ENCODE results near the gene TMPRSS11A. TPM values are rescaled to one million over a fixed set of nuclear protein-coding genes. Genes with fewer than 3 reads are reported as not detected.

Gene TMPRSS11A
- total and polyA plus RNA-seq, 2 of the 8 experiments (the other 6 are each of a cell fraction or from before 2014, with no cell fraction given), result not detected

- Histone ChIP-seq H3K4me1 (replicated peaks in 1 of 4; ENCODE audit: control insufficient read depth in 3 of 4, insufficient read depth in 4 of 4, low read length in 3 of 4) (no peaks in the 10 kb centered on the region), H2BK12ac (ENCODE audit: low read depth, low read length) (no peak overlapping the region), H3K79me1 (ENCODE audit: low read depth, low read length) (no peaks in the 10 kb centered on the region), H2AFZ (ENCODE audit: low read length) (no peak overlapping the region), H3K18ac (ENCODE audit: extremely low read depth, low read length) (no peak overlapping the region), H3K9ac (replicated peaks in 1 of 4; ENCODE audit: extremely low read depth in 1 of 4, low read depth in 3 of 4, low read length in 3 of 4) (no peak overlapping the region), H4K5ac (ENCODE audit: insufficient read length, low read depth, low read length) (no peak overlapping the region), H3K4ac (replicated peaks; ENCODE audit: insufficient read length, low read depth, low read length) (no peak overlapping the region), H3K23me2 (ENCODE audit: low read depth, low read length) (no peaks in the 10 kb centered on the region), H2AK5ac (ENCODE audit: low read depth, low read length) (no peak overlapping the region), H2BK120ac (replicated peaks; ENCODE audit: low read depth, low read length) (no peak overlapping the region), H2BK15ac (ENCODE audit: low read length) (no peak overlapping the region), H3K27me3 (replicated peaks in 1 of 4; ENCODE audit: control insufficient read depth in 3 of 4, extremely low read depth in 1 of 4, insufficient read depth in 3 of 4, low read length in 3 of 4) (no peaks in the 10 kb centered on the region), H2BK5ac (ENCODE audit: low read depth, low read length) (no peak overlapping the region), H3K36me3 (ENCODE audit: control insufficient read depth in 2 of 4, insufficient read depth in 4 of 4, low read length in 3 of 4) (no peaks in the 10 kb centered on the region), H3K9me3 (ENCODE audit: insufficient read depth in 2 of 2, low read depth in 1 of 2, low read length in 1 of 2) (no peaks in the 10 kb centered on the region), H4K20me1 (replicated peaks in 1 of 2; ENCODE audit: control insufficient read depth in 1 of 2, insufficient read depth in 2 of 2, low read length in 2 of 2) (no peaks in the 10 kb centered on the region), H3K4me2 (ENCODE audit: insufficient read depth in 1 of 2, low read depth in 2 of 2, low read length in 2 of 2) (no peak overlapping the region), H3K56ac (replicated peaks; ENCODE audit: insufficient read length, low read depth, low read length) (no peak overlapping the region), H3K27ac (ENCODE audit: low read depth, low read length) (no peak overlapping the region), H3K79me2 (ENCODE audit: control insufficient read depth in 1 of 2, insufficient read depth in 2 of 2, low read length in 2 of 2) (no peaks in the 10 kb centered on the region), H2BK20ac (ENCODE audit: low read length) (no peak overlapping the region), H4K91ac (replicated peaks; ENCODE audit: insufficient read length, low read length) (no peak overlapping the region), H4K8ac (ENCODE audit: extremely low read depth, insufficient read depth, low read length) (no peak overlapping the region), H3K23ac (ENCODE audit: insufficient read length) (no peak overlapping the region), H3K4me3 (ENCODE audit: extremely low read depth in 1 of 4, insufficient read depth in 2 of 4, low read depth in 3 of 4, low read length in 4 of 4) (no peak overlapping the region), H3K14ac (ENCODE audit: insufficient read length) (no peak overlapping the region)
- TF ChIP-seq CHD1 (IDR thresholded peaks at IDR 0.05; ENCODE audit: low read depth, low read length) (no peak), SP2 (IDR thresholded peaks at IDR 0.05; ENCODE audit: low read length) (no peak), JUND (IDR thresholded peaks at IDR 0.05; ENCODE audit: low read length) (no peak), NANOG (IDR thresholded peaks at IDR 0.05; ENCODE audit: insufficient read depth, low read depth, low read length, poor library complexity, severe bottlenecking) (no peak), KDM5A (IDR thresholded peaks at IDR 0.05; ENCODE audit: low read length) (no peak), CTCF (IDR thresholded peaks at IDR 0.05; ENCODE audit: control extremely low read depth in 1 of 3, insufficient read depth in 1 of 3, low read depth in 1 of 3, low read length in 3 of 3) (peak in 2 of 3 experiments; percentile 30 to 49; a peak in 2 of 4 replicates), EGR1 (IDR thresholded peaks at IDR 0.05; ENCODE audit: borderline replicate concordance, low read depth, low read length) (no peak), SAP30 (IDR thresholded peaks at IDR 0.05; ENCODE audit: insufficient read depth, insufficient replicate concordance, low read length) (no peak), NRF1 (IDR thresholded peaks at IDR 0.05; ENCODE audit: low read depth, low read length) (no peak), TEAD4 (IDR thresholded peaks at IDR 0.05; ENCODE audit: low read depth, low read length) (no peak), RAD21 (IDR thresholded peaks at IDR 0.05 in 1 of 2, conservative IDR thresholded peaks at IDR 0.05 in 1 of 2; ENCODE audit: low read depth in 2 of 2, low read length in 2 of 2) (peak; percentile 58 to 60)
- ChIA-PET POLR2A (ENCODE audit: partially characterized antibody) (no interaction called here), CTCF (ENCODE audit: partially characterized antibody) (interaction anchor here (0.9 to 1.1 kb wide), 2 partner anchors 37 to 125 kb away, joined by 3 to 4 read pairs; no protein-coding TSS in a partner anchor)
- DNase-seq (ENCODE audit: low read depth in 1 of 2, low spot score in 2 of 2) (no peak), FAIRE-seq (peak; percentile 69)
Measured at GRCh38 chr4:67871867-67872266, 91.4 kb downstream of the TMPRSS11A start.

All from H1 (cell line).